A549 (cell line): Measurements from ENCODE around the gene HOXC10. TPM values are rescaled to one million over a fixed set of nuclear protein-coding genes. Genes with fewer than 3 reads are reported as not detected.

Source experiments
- ATAC-seq, 2 experiments: fragments of 200-7000 bp in 1 of 2; fragments of >200 bp in 1 of 2; cut with Nextera tagmentation in 1 of 2; cut with Tn5 transposase in 1 of 2; 3 replicates each; pipeline versions ENCODE4 v1.8.0 to v1.9.1; 2018 to 2020; ENCODE audit warnings: mild to moderate bottlenecking in 1 of 2, moderate library complexity in 1 of 2
- CTCF ChIA-PET: fragments of 300-600 bp; sonication (Branson Sonifier 250); formaldehyde crosslinking; extraction: SDS; loops from one replicate; lab custom pipeline; 2021; ENCODE audit warnings: antibody characterized with exemption, inconsistent platforms; lab: Yijun Ruan, JAX
- POLR2A ChIA-PET: fragments of 350-600 bp; formaldehyde crosslinking; extraction: SDS; loops from one replicate; lab custom pipeline; 2021; ENCODE audit warnings: antibody characterized with exemption, inconsistent platforms; lab: Yijun Ruan, JAX
- DNase-seq, 2 experiments: peaks; one replicate each; pipeline versions ENCODE4 v3.0.0 to v3.0.0-alpha.2; 2011 to 2016; ENCODE audit warnings: low read depth in 1 of 2, low spot score in 1 of 2
- FAIRE-seq: peaks from 2 replicates; lab custom pipeline; 2011; peaks lifted over from hg19 to GRCh38; lab: Jason Lieb, UNC
- H3K27ac ChIP-seq, 2 experiments: fragments of >200 bp; sonication (Bioruptor Twin); formaldehyde crosslinking; 3 replicates each; pipeline ENCODE4 v1.5.1; 2016 to 2017
- H3K4me1 ChIP-seq: fragments of >200 bp; sonication (Bioruptor Twin); formaldehyde crosslinking; 3 replicates; pipeline ENCODE4 v1.6.1; 2016
- H3K4me2 ChIP-seq: fragments of >200 bp; sonication (Bioruptor Twin); formaldehyde crosslinking; 3 replicates; pipeline ENCODE4 v1.6.1; 2016
- H3K4me3 ChIP-seq: fragments of >200 bp; sonication (Bioruptor Twin); formaldehyde crosslinking; 3 replicates; pipeline ENCODE4 v1.5.1; 2016
- H3K9me3 ChIP-seq: fragments of >200 bp; sonication (Bioruptor Twin); formaldehyde crosslinking; 3 replicates; pipeline ENCODE4 v1.6.1; 2016
- ATOH8 ChIP-seq: fragments of 250-450 bp; sonication (Bioruptor Pico); IDR thresholded peaks from 2 replicates; pipeline ENCODE4 v1.5.0; 2020; ENCODE audit warnings: low read depth, mild to moderate bottlenecking, moderate library complexity
- BCL3 ChIP-seq: fragments of >200 bp; sonication (Bioruptor Twin); formaldehyde crosslinking; IDR thresholded peaks from 3 replicates; pipeline ENCODE4 v1.6.1; 2016
- CEBPB ChIP-seq, 2 experiments: fragments of >200 bp in 1 of 2; sonication (Bioruptor Twin) in 1 of 2; formaldehyde crosslinking in 1 of 2; IDR thresholded peaks; 2 replicates each; pipeline ENCODE4 v1.6.1; 2012 to 2016
- EHF ChIP-seq: fragments of 250-450 bp; sonication (Bioruptor Pico); IDR thresholded peaks from 2 replicates; pipeline ENCODE4 v1.5.0; 2020; ENCODE audit warnings: mild to moderate bottlenecking
- EP300 ChIP-seq, 2 experiments: fragments of >200 bp; sonication (Bioruptor Twin); formaldehyde crosslinking; IDR thresholded peaks; 2 replicates in 1 of 2; 3 replicates in 1 of 2; pipeline ENCODE4 v1.6.1; 2016 to 2017
- ESRRA ChIP-seq: fragments of 150-350 bp; IDR thresholded peaks from 2 replicates; pipeline ENCODE4 v1.6.1; 2014; ENCODE audit warnings: mild to moderate bottlenecking, low read length, borderline replicate concordance
- GATA3 ChIP-seq: IDR thresholded peaks from 2 replicates; pipeline ENCODE4 v1.6.1; 2012; ENCODE audit warnings: borderline replicate concordance
- HDAC2 ChIP-seq: fragments of 200-600 bp; sonication (generic); IDR thresholded peaks from 2 replicates; pipeline ENCODE4 v1.6.1; 2016
- HEYL ChIP-seq: fragments of 250-450 bp; sonication (Bioruptor Pico); IDR thresholded peaks from 2 replicates; pipeline ENCODE4 v1.8.0; 2021; ENCODE audit warnings: mild to moderate bottlenecking, moderate library complexity
- HMGXB4 ChIP-seq: fragments of 250-450 bp; sonication (Bioruptor Pico); IDR thresholded peaks from 2 replicates; pipeline ENCODE4 v1.5.0; 2021; ENCODE audit warnings: mild to moderate bottlenecking, moderate library complexity, borderline replicate concordance
- HOXB5 ChIP-seq: fragments of 250-450 bp; sonication (Bioruptor Pico); IDR thresholded peaks from 2 replicates; pipeline ENCODE4 v1.5.0; 2020; ENCODE audit warnings: mild to moderate bottlenecking, moderate library complexity
- KDM1A ChIP-seq: fragments of 200-600 bp; sonication (generic); IDR thresholded peaks from 2 replicates; pipeline ENCODE4 v1.6.1; 2016; ENCODE audit warnings: low read depth, mild to moderate bottlenecking
- MAFK ChIP-seq: fragments of 450-650 bp; IDR thresholded peaks from 2 replicates; pipeline ENCODE4 v1.6.1; 2014; ENCODE audit not compliant: partially characterized antibody
- NPAS2 ChIP-seq: fragments of 250-450 bp; sonication (Bioruptor Pico); IDR thresholded peaks from 2 replicates; pipeline ENCODE4 v1.8.0; 2022; ENCODE audit warnings: mild to moderate bottlenecking, moderate library complexity, borderline replicate concordance
- POLR2AphosphoS2 ChIP-seq: conservative IDR thresholded peaks from 2 replicates; pipeline ENCODE4 v1.6.1; 2012; ENCODE audit warnings: low read length, improper control_type of control experiment, inconsistent platforms
- RAD21 ChIP-seq, 2 experiments: fragments of >200 bp in 1 of 2; sonication (Bioruptor Twin) in 1 of 2; formaldehyde crosslinking in 1 of 2; IDR thresholded peaks in 1 of 2; conservative IDR thresholded peaks in 1 of 2; 2 replicates in 1 of 2; 3 replicates in 1 of 2; pipeline ENCODE4 v1.6.1; 2012 to 2018; ENCODE audit warnings: inconsistent platforms in 1 of 2
- RCOR1 ChIP-seq: fragments of 150-350 bp; IDR thresholded peaks from 2 replicates; pipeline ENCODE4 v1.6.1; 2014; ENCODE audit warnings: antibody characterized with exemption, low read length, low read depth
- RFX5 ChIP-seq: fragments of 450-650 bp; IDR thresholded peaks from 2 replicates; pipeline ENCODE4 v1.7.1; 2014; ENCODE audit warnings: antibody characterized with exemption, mild to moderate bottlenecking, moderate library complexity
- SMC3 ChIP-seq: fragments of >200 bp; sonication (Bioruptor Twin); formaldehyde crosslinking; IDR thresholded peaks from 3 replicates; pipeline ENCODE4 v1.6.1; 2018; ENCODE audit warnings: inconsistent platforms
- ZC3H11A ChIP-seq: fragments of 450-650 bp; IDR thresholded peaks from 2 replicates; pipeline ENCODE4 v1.6.1; 2014; ENCODE audit warnings: antibody characterized with exemption, mild to moderate bottlenecking
- ZNF302 ChIP-seq: fragments of 250-450 bp; sonication (Bioruptor Pico); IDR thresholded peaks from 2 replicates; pipeline ENCODE4 v1.9.0; 2021; ENCODE audit warnings: inconsistent platforms, mild to moderate bottlenecking, moderate library complexity
- ZSCAN20 ChIP-seq: fragments of 250-450 bp; sonication (Bioruptor Pico); IDR thresholded peaks from 2 replicates; pipeline ENCODE4 v1.8.0; 2022; ENCODE audit warnings: mild to moderate bottlenecking, moderate library complexity
- WGBS: methylation state at CpG from one replicate; pipeline ENCODE4 v1.1.6; 2017; ENCODE audit errors: missing lambda C conversion rate; 5-methylcytosine and 5-hydroxymethylcytosine counted together
- polyA plus RNA-seq, 4 experiments: library from polyadenylated mRNA; depleted of rRNA in 3 of 4; stranded (reverse); fragments of >200 nt; fragmentation: RNase III in 1 of 4; extraction: RNeasy Plus Mini Kit Qiagen cat#74134 plus additional on column Dnase treatment in 1 of 4; gene quantifications; 2 replicates in 3 of 4; 3 replicates in 1 of 4; pipeline ENCODE4 v1.2.3, GENCODE V29; 2011 to 2017

The HOXC10 gene
- polyA plus RNA-seq, 2 of the 4 experiments (the other 2 are of a cell fraction) = 2.9 to 3.2 TPM

GRCh38 chr12:54010972-54011664 is 26.2 kb downstream of the HOXC10 start:
- DNase-seq (no peak), ATAC-seq (no peak), FAIRE-seq (no peak)
- CTCF ChIA-PET = interaction anchor here (1.3 to 28.7 kb wide), 4 partner anchors 19 to 209 kb away, joined by 4 to 1074 read pairs (median 15); partner anchors contain the start of genes HOXC5 and SMUG1
- Histone ChIP-seq H3K9me3 (no peaks in the 10 kb centered on the region), H3K4me2 (peak overlapping the region; percentile 87), H3K4me1 (peaks cover 52% of the 10 kb centered on the region), H3K4me3 (no peak overlapping the region), H3K27ac (peak overlapping the region in 1 of 2 experiments; percentile 97; a peak in 3 of 6 replicates)
- TF ChIP-seq ESRRA (no peak), NPAS2 (CRISPR knock-in tag) (no peak), BCL3 (no peak), POLR2AphosphoS2 (no peak), GATA3 (no peak), ZNF302 (CRISPR knock-in tag) (no peak), RAD21 (conservative IDR thresholded peaks at IDR 0.05 in 1 of 2, IDR thresholded peaks at IDR 0.05 in 1 of 2) (no peak), SMC3 (no peak), RFX5 (no peak), RCOR1 (no peak), EHF (no peak), HEYL (CRISPR knock-in tag) (no peak), MAFK (no peak), HMGXB4 (CRISPR knock-in tag) (no peak), EP300 (IDR thresholded peaks at IDR 0.05) (no peak), ATOH8 (CRISPR knock-in tag) (no peak), CEBPB (IDR thresholded peaks at IDR 0.05) (no peak), KDM1A (no peak), HDAC2 (no peak), HOXB5 (no peak)
- POLR2A ChIA-PET = no interaction called here
- WGBS = 61% methylated on average over 17 of the region's 17 CpGs

- no peak for FAIRE-seq
- H3K4me2 ChIP-seq = peak overlapping the region; percentile 87
- H3K4me1 ChIP-seq = peaks cover 52% of the 10 kb centered on the region
- H3K27ac ChIP-seq = peak overlapping the region in 1 of 2 experiments; percentile 77; a peak in 3 of 6 replicates
- no peak for ATAC-seq
- POLR2A ChIA-PET = no interaction called here
- no peak for DNase-seq
- WGBS = 82% methylated on average over 14 of the region's 14 CpGs
- no peak overlapping the region for H3K4me3 ChIP-seq
- TF ChIP-seq ZSCAN20 (CRISPR knock-in tag) (no peak), CEBPB (IDR thresholded peaks at IDR 0.05) (no peak), ZC3H11A (no peak)
- no peaks in the 10 kb centered on the region for H3K9me3 ChIP-seq
- CTCF ChIA-PET = interaction anchor here (28.7 kb wide), 1 partner anchor 188 kb away, joined by 1074 read pairs; the partner anchor contains the start of gene SMUG1
Observed at GRCh38 chr12:54011665-54012532, 27.0 kb downstream of the HOXC10 start.
